H1 (cell line): ENCODE measurements around the gene DNASE2B. TPM values are rescaled to one million over a fixed set of nuclear protein-coding genes. Genes with fewer than 3 reads are reported as not detected.

Experiments
- CBX8 ChIP-seq: fragments of 300-800, 300-1000 bp; sonication (generic); IDR thresholded peaks from 2 replicates; pipeline ENCODE4 v1.7.1; 2016; ENCODE audit warnings: low read depth, low read length, borderline replicate concordance
- MAFK ChIP-seq: IDR thresholded peaks from 2 replicates; pipeline ENCODE4 v1.6.1; 2012; ENCODE audit warnings: low read depth, mild to moderate bottlenecking, improper control_type of control experiment, low read length
- SIN3A ChIP-seq, 2 experiments: IDR thresholded peaks in 1 of 2; conservative IDR thresholded peaks in 1 of 2; 2 replicates each; pipeline ENCODE4 v1.6.1; 2011 to 2012; ENCODE audit warnings: low read length in 2 of 2, improper control_type of control experiment in 1 of 2, low read depth in 1 of 2, mild to moderate bottlenecking in 1 of 2
- polyA plus RNA-seq, 7 experiments: library from polyadenylated mRNA; depleted of rRNA in 3 of 7; stranded (reverse) in 5 of 7; unstranded in 2 of 7; fragments of >200 nt in 5 of 7; fragments of 200-250 nt in 2 of 7; gene quantifications; 1 replicate in 5 of 7; 2 replicates in 1 of 7; 4 replicates in 1 of 7; pipeline versions ENCODE4 v1.2.1 to v1.2.3, GENCODE V29; 2011 to 2013; ENCODE audit warnings: missing spikeins in 2 of 7, mixed read lengths in 2 of 7
- total RNA-seq: library from RNA; stranded (reverse); fragmentation: NEBNext Ultra II Directional; extraction: Animal tissue kit (Norgen Biotek cat#: 25700); gene quantifications from 2 replicates; pipeline ENCODE4 v1.2.1, GENCODE V29; 2021

Gene DNASE2B
- total and polyA plus RNA-seq, 2 of the 8 experiments (the other 6 are each of a cell fraction or from before 2014, with no cell fraction given) = not detected

DNA sequence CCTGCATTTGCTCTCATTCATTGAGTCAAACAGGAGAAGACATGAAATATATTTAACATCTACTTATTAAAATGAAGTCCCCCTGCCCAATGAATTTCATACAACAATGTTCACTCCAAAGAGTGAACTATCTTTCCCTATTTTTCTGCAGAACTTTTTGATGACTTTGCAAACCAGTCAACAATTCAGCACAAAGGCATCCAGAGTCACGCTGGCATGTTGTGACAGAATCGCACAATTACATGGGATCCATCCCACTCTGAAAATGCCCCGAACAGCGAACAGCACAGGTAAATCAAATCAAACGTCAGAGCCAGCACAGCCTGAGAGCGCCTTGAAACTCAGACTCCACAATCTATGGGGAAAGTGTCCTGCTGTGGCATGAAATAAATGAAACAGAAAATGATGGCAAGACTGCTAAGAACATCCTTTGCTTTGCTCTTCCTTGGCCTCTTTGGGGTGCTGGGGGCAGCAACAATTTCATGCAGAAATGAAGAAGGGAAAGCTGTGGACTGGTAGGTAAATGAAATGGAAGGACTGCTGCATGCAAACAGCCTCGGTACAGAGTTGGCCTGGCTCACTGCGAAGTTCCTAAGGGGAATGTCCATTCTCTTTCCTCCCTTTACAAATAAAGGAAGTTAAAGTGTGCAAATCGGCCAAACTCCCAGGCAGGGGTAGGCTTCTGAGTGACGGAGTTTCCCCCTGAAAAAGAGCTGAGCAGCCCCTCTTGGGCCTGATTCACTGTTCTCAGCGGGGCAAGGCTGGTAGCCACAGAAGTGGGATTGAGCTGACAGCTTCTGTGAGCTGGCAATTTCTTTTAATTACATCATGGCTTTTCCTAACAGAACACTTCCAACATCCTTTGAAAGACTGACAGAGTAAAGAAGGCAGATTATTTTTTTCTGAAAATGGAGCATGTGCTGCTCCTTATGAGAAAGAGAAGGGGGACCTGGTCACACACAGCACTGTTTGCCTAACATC lies at the start of gene DNASE2B (continued):
- TF ChIP-seq CBX8 = no peak
- no peak for TF ChIP-seq SIN3A (conservative IDR thresholded peaks at IDR 0.05 in 1 of 2, IDR thresholded peaks at IDR 0.05 in 1 of 2; ENCODE audit: low read depth in 1 of 2, low read length in 2 of 2)
- TF ChIP-seq MAFK = no peak
